Embryonic facial prominence (tissue), 1 donor: ENCODE measurements around the gene SLC25A48.
"Not testable (repeated sequence)": the region's sequence is repeated elsewhere in the genome, so short reads cannot be mapped to it uniquely, and the experiment has no call there.

Experiments used
- DNase-seq: peaks from one replicate; pipeline ENCODE4 v3.0.0-alpha.2; 2016; ENCODE audit errors: extremely low spot score

Gene SLC25A48

DNA sequence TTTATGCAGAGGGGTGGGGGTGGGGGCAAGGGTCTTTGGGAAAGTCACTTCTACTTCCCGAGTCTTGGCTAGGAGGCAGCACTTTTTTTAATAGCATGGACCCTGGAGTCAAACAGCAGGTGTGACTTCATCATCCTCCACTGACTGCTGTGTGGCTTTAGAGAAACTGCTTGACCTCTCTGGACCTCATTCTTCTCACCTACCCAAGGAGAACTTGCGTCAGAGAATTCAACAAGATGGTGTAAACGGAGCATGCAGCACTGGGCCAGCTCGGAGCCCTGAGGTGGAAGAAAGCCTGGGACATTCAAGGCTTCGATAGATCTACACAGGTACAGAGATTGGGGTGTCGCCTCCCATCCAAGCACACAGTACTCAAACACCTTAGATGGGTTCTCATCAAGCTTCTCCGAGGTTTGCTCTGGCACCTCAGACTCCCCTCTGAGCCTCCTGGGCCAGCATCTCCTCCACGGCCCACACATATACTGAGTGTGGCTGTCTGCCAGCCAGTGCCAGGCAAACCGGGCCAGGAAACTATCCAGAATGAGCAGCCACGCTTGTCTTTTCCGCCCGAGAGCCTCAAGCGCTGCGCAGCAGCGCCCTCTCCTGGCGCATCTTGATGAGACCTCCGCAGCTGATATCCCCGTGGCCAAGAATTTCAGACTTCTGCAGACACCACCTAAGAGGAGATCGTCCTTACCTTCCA is 4.6 kb upstream of the SLC25A48 start:
- no peak for DNase-seq

DNA sequence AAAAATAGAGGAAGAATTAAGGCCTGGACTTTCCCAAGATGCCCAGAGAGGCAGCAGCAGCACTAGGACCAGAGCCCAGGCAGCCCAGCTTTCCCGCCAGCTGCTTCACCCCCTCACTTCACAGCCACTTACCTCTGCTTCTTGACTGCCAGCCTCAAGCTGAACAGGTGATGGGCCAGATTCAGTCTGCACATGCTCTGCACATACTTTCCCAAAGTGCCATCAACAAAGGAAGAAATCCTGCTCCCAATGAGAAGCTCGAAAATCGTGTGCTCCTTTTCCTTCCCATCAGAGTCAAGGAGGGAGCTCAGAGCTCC is 4.1 kb upstream of the SLC25A48 start:
- no peak for DNase-seq

DNA sequence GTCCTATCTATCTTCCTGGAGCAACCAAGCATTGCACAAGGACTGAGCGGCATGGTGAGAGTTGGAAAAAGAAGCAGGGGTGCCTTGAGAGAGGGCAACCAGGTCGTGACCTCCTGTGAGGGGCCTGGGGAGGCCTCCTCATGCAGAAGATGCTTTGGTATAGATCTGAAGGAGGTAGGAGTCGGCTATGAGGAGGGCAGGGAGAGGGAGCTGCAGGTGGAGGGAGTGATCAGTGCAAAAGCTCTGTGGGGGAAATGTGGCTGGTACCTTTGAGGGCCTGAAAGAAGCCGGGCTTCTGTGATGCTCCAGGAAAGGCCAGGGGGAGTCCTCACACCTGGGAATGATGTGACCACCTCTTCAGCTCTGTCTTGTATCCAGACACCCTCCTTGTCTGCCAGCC is 3.6 kb upstream of the SLC25A48 start:
- DNase-seq: no peak

DNA sequence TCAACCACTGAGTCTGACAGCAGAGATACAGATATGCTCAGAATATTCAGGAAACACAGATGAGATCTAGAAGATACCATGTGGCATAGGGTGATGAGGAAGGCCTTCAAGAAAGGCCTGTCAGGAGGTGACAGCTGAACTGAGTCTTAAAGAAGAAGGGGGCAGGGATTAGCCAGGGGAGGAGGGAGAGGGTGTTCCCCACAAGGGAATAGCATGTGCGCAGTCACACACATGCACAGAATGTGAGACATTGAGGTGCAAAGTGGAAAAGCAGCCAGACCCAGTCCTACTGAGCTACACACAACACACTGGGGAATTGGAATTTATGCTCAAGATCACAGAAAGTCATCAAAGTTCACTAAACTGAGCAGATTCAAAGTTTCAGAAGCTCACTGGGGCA is 3.0 kb upstream of the SLC25A48 start:
- no peak for DNase-seq

DNA sequence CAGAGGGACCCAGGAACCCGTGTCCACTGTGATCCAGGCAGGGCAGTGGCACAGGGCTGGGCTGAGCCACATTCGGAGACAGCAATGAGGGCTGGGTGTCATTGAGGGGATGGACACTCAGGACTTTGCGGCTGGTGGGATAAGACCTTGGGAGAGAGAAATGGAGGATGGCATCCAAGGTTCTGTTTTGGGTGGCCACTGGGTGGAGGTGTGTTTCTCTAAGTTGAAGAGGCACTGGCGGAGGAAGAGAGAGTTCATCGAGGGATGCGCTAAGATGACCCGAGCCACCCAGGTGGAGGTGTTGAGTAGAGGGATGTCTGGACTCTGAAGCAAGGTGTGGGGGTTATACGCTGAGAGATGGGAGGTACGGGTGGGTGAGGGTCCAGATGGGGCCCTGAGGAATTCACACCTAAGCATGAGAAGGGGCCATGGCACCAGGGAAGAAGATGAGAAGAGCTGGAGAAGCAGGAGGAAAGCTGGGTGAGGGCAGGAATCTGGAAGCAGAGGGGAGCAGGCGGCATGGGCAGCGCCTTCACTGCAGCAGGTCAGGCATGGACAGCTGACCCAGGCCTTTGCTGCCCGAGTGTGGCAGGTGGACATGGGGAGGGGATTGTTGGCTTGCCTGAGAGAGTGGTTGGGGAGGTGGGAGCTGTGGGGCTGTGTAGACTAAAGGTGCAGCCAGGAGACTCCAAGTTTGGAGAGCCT is 2.5 kb upstream of the SLC25A48 start:
- no peak for DNase-seq

DNA sequence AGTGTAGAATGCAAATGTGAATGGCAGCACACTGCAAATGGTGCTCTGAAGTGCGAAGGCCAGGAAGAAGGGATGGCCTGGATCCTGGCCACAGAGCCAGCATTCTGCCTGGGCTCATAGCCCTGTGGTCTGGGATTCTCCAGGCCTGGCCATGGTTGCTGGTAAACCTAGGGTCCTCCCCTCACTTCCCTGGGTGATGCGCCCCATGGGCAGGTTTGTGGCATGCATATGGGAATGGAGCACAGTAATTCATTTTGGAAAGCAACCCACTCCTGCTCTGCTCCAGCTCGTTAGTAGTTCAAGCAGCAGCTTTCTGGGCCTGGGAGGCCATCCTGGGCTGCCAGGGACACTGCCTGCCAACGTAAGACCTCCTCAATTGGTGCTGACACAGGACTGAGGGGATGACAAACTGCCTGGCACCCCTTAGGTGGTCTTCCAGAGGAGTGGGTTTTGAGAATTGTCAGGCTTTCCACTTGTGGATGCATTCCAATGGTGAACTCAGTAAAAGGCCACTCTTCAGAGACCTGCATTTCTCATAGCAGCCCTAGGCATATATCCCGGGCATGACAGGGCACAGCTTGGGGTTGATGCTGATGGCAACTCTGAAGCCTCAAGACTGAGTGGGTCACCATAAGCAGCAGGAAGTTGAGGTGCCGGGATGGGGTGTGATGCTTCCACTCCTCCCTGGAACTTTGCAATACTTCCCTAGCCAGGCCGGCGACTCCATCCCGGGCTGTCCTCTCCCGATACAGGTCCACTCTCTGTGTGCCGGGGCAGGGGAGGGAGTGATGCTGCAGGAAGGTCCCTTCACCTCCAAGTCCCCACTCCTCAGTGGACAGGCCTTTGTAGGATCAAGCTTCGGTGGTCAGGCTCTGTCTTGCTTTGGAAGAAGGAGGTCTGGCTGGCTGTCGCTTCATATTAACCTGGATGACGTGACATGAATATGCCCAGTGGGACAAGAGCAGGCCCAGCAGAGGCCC is 1.2 kb upstream of the SLC25A48 start:
- DNase-seq: no peak

DNA sequence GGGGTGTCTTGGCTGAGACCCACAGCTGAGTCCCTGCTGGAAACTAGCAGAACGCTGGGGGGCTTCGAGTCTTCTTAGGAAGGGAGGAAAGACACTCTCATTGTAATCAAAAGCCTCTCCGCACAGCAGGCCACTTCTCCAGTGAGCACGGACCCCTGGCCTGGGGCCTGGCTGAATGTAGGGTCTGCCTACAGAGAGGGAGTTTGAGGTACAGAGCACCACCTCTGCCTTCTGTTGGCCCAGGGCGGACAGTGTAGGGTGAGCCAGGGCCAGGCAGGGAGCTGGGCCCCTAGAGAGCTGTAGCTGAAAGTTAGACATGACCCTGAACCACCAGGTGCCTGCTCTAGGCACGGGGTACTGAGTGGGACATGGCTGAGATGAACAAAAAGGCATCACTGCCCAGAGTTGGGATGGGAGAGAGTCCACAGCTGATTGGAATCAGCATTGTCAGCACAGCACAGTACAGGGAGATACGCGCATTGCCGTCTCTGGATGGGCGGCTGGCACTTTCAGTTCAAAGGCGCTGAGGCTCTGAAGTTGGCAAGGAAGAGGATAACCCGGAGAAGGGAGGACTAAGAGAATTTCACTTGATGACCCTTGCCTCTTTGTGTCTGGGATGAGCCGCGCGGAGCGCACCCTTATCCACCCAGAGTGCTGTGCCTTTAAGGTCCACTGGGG is 363 bp upstream of the SLC25A48 start:
- no peak for DNase-seq

DNA sequence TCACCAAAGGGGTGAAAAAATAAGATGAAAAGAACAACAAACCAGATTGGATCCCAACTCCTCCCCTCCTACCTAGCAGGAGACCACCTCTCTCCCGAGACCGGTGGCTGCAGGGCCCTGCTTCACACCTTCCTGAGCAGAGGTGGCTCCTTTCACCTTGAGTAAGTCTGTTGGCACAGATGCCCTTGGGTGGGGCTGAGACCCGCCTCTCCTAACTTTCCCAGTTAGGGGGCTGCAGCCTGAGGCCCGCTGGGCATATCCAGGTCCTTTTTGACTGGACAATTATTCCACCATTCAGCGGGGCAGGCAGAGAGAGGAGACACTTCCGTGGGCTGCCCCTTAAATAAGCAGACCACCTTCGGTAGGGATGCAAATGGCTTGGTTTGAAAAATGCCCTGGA is 1.3 kb downstream of the SLC25A48 start:
- DNase-seq: no peak

DNA sequence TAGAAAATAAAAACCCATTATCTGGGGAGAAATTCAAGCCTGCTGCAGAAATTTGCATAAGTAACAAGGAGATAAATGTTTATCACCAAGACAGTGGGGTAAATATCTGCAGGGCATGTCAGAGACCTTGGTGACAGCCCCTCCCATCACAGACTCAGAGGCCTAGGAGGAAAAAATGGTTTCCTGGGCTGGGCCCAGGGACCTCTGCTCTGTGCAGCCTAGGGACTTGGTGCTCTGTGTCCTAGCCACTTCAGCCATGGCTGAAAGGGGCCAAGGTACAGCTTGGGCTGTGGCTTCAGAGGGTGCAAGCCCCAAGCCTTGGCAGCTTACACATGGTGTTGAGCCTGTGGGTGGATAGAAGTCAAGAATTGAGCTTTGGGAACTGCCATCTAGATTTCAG is 3.9 kb downstream of the SLC25A48 start:
- not testable (repeated sequence) for DNase-seq

DNA sequence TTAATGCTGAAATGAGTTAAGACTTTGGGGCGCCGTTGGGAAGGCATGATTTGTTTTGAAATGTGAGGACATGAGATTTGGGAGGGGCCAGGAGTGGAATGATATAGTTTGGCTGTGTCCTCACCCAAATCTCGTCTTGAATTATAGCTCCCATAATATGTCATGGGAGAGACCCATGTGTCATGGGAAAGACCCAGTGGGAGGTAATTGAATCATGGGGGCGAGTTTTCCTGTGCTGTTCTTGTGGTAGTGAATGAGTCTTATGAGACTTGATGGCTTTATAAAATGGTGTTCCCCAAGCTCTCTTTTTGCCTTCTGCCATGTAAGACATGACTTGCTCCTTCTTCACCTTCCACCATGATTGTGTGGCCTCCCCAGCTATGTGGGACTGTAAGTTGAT is 5.1 kb downstream of the SLC25A48 start:
- no peak for DNase-seq

DNA sequence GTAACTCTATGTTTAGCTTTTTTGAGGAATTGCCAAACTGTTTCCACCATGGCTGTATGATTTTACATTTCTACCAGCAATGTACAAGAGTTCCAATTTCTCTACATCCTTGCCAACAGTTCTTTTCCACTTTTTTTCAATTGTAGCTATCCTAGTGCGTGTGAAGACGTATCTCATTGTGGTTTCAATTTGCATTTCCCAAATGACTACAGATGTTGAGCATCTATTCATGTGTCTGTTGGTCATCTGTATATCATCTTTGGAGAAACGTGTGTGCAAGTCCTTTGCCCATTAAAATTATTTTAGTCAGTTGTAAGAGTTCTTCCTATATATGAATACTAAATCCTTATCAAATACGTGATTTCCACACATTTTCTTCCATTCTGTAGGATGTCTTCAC is 6.5 kb downstream of the SLC25A48 start:
- DNase-seq: no peak

DNA sequence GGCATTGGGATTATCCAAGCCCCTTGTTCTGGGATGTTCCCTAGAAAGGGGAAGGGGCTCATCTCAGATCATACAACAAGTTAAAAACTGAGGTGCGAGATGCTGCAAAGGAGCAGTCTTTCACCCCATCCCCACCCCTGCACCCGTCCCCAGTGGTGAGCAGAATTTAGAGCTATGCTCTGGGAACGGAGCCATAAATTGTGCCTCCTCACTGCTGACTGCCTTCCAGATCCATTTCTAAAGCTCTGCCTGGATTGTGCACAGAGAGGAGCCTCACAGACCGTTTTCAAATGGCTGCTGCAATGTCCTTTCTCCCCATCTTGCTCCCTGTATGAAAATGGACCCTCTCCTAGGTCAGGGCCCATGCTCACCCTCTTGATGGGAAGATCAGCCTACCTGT is 8.3 kb downstream of the SLC25A48 start:
- no peak for DNase-seq

DNA sequence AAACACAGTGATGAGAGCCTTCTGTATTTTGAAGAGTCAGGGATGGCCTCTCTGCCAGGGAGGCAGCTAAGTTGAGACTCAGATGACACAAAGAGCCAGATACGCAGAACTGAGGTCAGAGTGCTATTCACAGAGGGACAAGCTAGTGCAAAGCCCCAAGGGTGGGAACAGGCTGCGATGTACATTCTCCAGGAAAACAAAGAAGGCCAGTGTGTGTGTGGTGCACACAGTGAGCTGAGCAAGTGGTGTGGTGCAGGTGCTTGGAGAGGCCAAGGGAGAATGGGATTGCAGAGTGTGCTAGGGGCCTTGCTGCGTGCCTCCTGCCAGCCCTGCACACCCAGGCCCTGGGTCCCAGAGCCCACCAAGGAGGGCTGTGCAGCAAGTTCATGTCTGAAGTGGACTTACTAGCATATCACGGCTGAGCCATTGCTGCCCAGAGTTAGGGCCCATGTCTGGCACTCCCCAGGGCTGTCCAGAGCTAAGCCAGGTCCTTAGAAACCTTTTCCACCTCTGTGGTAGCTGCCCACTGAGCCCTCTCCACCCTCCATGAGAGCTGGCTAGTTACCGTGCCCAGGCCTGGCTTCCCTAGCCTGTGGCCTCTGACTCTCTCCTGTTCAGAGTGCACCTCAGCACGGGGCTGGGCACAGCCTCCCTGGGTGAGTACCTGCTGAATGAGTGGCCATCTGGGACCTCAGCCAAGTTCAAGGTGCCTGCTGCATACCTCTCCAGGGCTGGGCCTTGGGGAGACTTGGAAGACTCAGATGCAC is 9.3 kb downstream of the SLC25A48 start:
- no peak for DNase-seq

DNA sequence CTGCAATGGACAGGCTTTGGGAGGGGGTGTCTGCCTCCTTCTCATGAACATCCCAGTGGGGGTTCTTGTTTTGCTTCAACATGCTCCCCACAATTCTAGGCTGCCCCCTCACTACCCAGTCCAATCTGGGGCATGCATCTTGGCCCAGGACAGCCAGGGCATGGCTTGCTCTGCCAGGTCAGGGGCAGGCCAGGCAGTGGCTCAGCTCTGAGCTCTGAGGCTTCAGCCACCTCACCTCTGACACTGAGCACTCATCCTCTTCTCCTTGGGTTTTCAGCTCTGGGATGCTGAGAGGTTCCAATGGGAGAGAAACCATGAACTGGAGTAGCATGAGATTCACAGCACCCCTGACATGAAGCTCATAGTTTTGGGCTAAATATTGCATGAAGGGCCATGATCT is 11.8 kb downstream of the SLC25A48 start:
- DNase-seq: no peak

DNA sequence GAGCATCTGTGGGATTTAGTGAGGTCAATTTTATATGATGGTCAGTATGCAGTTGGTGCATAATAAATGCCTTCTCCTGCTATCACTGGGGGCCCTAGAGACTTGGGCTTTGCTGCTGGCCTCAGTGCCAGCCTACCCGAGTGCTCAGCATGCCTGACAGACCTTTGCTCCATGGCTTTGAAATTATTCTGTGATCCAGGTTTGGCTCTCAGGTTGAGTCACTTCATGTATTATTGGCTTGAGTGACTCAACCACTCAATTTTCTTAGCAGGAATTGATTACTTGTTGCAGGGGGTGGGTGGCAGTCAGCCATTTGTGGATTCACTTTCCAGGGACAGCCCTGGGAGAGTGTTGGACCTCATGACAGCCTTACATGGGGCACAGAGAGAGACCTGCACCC is 13.5 kb downstream of the SLC25A48 start:
- no peak for DNase-seq

DNA sequence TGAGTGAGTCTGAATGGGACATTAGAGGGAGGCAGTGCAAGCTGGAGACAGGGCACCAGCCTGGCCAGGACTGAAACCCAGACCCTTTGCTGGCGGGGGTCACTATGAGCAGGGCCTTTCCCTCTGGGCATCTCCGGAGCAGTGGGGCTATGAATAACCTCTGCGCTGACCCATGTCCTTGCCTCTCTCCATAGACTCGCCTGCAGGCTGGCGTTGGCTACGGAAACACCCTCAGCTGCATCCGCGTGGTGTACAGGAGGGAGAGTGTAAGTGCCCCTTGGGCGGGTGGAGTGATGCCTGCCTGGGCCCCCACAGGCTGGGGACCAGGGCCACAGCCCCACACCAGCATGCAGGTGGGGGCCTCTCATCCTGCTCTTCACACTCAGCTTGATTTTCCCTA is 15.8 kb downstream of the SLC25A48 start:
- no peak for DNase-seq

DNA sequence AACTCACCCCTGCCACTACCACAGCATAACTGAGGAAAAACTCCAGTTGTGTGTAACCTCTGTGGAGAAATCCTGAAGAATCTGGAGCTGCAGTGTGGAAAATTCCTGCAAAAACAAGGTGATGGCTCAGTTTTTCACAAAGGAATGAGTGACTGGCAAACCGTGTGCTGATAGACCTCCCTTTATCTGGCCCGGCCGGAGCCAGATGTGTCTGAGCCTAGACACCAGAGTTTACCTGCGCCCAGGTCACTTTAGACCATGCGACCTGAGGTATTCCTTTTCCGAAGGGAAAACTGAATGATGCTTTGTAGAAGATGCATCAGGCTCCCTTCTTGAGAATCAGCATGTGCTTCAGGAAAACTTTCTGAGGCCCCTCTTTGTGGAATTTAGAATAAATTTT is 16.2 kb downstream of the SLC25A48 start:
- no peak for DNase-seq

DNA sequence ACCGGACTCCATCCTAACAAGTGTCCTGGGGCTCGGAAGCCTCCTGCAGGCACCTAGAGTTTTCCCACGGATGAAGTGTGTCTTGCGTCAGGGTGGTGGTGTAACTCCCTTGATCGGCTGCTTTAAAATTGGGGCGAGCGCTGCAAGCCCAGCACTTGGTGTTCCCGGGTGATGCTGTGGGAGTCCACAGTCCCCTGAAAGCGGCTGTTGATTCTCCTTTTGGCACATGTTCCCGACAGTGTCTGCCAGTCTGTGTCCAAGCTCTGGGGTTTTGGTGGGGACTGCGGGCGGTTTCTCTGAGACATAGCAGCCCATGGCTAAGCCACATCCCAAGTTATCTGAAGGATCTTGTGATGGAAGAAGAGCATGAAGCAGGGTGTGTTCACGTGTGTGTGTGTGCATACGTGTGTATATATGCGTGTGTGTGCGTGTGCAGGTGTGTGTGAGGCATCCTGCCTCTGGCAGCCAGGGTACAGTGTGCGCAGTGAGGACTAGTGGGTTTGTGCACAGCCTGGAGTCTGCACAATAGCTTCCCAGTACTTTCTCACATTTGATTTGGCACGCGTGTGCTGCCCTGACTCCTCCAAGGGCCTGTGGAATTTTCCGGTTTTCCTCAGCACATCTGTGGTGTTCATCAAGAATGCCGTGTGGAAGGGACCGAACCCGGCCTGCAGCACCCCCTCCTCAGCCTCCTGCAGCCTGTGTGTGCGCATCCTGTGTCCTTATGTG is 16.9 kb downstream of the SLC25A48 start:
- DNase-seq: no peak

DNA sequence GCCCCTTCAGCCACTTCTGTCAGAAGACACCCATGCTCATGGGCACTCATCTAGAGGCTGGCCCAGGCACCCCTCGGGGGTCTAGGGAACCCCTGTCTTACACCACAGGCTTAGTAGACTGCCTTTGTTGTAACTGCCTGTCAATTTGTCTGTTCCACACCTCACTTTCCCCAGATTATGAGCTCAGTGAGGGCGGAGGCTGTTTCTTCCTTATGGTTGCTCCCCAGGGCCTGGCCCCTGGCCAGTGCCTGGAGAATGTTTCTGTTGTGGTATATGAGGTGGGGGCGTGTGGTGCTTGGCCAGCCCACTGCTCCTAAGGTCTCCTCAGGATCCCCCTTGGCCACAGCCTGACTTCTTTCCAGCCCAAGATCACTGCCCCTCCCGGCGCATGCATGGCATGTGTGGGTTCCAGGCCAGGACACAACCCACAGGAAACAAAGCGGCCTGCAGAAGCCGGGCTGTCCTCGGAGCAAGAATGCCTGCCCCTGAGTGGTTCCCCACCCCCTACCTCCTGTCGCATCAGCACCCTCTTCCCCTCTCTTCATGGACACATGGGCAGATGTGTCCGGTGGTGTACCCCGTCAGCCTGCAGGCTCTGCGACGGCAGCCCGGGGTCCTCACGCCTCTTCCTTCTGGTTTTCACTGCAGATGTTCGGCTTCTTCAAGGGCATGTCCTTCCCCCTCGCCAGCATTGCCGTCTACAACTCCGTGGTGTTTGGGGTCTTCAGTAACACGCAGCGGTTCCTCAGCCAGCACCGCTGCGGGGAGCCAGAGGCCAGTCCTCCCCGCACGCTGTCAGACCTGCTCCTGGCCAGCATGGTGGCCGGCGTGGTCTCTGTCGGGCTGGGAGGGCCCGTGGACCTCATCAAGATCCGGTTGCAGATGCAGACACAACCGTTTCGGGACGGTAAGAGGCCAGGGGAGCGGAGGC is 17.7 kb downstream of the SLC25A48 start:
- no peak for DNase-seq
